GM19035 (cell line): Measurements from ENCODE around the gene NOS1AP.

Experiments
- ATAC-seq: cut with Tn5 transposase; IDR thresholded peaks from one replicate; pipeline ENCODE4 v1.9.1; 2021; ENCODE audit not compliant: unreplicated experiment

NOS1AP gene

DNA sequence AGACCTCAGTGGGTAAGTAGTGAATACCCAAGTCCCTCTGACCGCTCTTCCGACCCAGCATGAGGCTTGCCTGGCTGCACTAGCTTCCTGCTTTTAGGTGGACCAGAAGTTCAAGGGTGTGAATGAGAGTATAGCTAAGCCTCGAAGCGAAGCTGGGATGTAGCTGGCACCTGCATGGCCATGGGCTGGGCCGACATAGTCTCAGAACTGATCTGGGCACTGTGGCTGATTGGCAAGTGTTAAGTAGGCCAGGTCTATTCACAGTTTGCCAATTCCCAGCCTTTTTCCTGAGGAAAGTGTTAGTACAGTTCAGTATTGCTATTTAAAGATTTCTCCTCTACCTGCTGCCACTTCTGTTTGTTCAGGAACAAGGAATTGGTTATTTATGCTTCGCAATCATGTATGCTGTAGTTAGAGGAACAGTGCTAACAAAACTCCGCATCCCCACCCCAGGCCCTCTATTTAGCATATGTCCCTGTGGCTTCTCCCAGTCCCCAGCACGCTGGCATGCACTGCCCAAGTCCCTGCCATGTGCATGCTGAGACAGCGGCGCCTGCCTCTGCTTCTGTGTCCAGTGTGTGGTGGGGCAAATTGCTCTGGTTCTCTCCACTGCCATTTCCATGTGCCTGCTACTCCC lies 290.9 kb downstream of the NOS1AP start:
- no peak for ATAC-seq

DNA sequence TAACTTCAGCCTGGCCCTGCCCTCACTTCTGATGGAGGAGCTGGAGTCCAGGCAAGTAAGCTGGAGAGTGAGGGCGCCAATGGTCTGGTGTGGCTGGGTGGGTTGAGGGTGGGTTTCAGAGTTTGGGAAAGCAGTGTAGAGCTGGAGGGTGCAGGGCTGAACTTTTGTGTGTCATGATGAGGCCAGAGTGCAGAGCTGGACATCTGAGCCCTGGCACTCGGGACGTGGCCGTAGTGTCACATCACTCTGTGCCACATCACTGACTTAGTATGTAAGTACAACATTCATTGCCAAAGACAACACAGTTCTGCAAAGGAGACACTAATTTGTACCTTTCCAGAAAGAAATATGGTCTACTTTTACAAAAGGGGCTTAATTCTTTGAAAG lies 291.4 kb downstream of the NOS1AP start:
- ATAC-seq: no peak

DNA sequence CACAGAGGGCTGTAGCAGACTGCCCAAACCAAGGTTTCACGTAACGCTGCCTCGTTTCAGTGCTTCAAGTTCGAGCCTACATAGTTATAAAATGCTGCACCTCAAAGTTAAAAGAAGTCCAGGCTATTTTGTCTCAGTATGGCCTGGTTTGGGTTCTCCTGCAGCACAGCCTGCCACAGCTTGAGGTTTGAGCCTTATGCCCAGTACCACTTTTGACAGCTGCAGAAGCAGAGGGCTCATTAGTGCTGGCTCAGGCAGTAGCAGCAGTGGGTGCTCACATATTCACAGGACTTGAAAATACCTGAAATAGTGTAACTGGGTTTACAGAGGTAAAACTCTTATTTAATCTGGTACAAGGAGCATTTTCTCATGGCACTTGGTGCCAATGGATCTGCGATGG lies 291.9 kb downstream of the NOS1AP start:
- no peak for ATAC-seq

DNA sequence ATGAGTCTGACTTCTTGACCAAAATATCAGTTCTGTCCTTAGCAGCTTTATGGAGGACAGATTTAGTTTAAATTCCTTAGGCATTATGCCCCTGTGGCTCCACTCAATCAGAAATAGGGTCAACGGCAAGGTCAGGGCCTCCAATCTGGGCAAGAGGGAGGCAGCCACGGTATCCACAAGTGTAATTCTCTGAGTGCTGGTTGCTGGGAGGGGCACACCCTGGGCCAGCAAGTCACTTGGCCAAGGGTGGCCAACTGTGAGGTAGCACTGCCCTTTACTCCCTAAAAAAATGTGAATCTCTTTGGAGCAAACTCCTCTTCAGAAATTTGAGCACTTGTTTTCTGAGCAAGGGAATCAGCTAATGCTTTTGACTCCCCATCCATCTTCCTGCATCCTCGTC lies 294.3 kb downstream of the NOS1AP start:
- no peak for ATAC-seq

DNA sequence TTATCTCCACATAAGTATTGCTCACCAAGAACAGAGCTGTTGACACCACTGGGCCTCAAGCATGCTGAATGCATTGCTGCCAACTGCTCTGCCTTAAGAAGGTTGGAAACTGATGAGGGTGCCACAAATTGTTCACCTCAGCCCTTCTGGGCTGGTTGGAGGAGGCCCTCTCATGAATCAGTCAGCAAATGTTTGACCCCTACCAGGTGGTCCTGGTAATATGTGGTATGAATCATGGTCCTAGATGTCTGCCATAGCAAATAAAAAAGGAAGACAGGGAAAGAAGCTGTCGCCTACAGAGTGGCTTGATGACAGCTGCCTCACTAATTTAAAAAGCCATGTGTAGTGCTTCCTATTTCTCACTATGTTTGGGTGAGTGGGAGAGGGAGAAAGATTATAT lies 295.0 kb downstream of the NOS1AP start:
- no peak for ATAC-seq

DNA sequence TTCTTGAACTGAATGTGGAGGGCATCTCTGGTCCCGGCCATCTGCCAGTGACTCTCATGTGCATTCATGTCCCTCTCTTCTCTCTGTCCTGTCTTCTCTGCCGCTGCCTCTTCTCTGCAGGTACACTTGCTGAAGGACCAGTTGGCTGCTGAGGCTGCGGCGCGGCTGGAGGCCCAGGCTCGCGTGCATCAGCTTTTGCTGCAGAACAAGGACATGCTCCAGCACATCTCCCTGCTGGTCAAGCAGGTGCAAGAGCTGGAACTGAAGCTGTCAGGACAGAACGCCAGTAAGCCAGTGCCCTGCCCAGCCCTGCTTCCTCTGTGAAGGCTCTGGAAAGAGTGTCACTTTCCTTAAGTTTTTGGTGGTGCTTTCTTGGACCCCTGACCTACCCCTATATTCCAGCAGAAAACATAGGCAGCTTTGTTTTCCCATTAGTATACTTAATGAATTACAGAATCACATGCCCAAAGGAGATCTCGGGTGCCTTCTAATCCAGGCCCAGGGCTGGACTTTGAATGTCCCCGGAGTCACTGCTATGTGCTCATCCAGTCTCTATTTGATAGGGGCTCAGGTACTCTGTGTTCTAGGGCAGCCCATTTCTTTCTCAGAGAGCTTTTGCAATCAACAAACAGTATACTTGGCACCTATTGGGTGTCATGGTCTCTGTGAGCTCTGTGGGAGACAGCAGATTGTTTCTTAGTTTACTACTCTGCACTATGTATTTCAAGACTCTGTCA lies 296.0 kb downstream of the NOS1AP start:
- ATAC-seq: no peak

DNA sequence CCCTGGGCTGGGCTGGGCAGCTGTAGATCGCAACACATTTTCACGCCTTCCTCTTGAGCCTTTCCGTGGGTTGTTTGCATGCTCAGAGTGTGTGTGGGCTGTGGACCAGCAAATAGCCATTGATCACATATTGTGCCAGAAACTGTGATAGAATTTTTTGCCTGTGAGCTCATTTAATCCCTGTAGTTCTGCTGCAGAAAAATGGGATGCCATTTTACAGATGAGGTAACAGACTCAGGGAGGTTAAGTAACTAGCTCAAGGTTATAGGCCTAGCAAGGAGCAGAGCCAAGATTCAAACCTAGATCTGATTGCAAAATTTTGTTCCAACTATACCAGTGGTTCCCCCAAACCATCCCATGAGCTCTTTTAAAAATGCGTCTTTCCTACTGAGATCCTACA lies 296.7 kb downstream of the NOS1AP start:
- no peak for ATAC-seq

DNA sequence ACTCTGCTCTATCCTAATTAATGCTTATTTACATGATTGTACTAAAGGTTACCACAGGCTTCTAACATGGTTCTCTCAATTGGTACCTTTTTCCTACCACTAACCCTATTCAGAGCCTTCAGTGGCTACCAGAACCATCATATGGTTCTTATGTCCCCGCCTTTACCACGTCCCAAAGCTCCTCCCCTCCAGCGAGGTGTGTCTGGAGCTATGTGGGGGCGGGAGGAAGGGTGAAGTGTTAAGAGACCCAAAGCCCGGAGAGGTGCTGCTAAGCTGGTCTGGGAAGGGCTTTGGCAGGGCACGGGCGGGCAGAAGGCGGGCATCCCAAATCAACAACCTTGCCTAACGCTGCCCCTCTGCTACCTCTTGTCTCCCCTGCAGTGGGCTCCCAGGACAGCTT lies 297.2 kb downstream of the NOS1AP start:
- ATAC-seq: no peak

DNA sequence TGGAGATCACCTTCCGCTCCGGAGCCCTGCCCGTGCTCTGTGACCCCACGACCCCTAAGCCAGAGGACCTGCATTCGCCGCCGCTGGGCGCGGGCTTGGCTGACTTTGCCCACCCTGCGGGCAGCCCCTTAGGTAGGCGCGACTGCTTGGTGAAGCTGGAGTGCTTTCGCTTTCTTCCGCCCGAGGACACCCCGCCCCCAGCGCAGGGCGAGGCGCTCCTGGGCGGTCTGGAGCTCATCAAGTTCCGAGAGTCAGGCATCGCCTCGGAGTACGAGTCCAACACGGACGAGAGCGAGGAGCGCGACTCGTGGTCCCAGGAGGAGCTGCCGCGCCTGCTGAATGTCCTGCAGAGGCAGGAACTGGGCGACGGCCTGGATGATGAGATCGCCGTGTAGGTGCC lies 297.6 kb downstream of the NOS1AP start:
- ATAC-seq: no peak

DNA sequence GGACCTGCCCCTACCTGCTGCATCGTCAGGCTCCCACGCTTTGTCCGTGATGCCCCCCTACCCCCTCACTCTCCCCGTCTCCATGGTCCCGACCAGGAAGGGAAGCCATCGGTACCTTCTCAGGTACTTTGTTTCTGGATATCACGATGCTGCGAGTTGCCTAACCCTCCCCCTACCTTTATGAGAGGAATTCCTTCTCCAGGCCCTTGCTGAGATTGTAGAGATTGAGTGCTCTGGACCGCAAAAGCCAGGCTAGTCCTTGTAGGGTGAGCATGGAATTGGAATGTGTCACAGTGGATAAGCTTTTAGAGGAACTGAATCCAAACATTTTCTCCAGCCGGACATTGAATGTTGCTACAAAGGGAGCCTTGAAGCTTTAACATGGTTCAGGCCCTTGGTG lies 298.3 kb downstream of the NOS1AP start:
- no peak for ATAC-seq

DNA sequence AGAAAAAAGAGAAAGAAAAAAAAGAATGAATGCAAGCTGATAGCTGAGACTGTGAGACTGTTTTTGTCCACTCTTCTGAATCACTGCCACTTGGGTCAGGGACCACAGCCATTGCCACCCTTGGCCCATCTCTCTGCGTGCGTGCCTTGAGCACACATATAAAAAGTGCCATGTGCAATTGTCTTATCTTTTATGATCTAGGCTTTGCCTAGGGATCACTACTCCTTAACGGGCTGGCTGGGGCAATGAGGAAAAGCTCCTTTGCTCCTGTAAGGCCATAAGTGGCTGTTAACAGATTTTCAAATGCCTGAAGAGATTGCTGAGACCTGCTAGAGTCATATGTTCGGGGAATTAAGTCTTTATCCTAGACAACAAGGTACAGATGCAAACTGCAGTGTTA lies 299.0 kb downstream of the NOS1AP start:
- no peak for ATAC-seq

DNA sequence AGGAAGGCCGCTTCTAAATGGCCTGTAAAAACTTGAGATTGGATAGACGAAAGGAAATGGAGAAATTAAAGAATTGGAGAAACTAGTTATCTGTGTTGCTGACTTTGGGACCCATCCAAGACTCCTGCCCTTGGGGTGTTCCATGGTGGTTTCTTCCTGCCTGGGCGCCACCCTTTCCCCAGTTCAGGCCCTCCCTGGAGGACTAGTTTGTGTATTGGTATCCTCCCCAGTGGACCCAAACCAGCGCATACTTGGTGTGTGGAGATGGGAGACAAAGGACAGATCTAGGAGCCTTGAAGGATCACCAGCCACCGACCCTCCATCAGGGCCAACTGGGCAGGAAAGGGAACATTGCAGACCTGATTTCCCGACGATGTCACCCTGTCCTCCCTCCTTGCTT lies 300.1 kb downstream of the NOS1AP start:
- no peak for ATAC-seq

DNA sequence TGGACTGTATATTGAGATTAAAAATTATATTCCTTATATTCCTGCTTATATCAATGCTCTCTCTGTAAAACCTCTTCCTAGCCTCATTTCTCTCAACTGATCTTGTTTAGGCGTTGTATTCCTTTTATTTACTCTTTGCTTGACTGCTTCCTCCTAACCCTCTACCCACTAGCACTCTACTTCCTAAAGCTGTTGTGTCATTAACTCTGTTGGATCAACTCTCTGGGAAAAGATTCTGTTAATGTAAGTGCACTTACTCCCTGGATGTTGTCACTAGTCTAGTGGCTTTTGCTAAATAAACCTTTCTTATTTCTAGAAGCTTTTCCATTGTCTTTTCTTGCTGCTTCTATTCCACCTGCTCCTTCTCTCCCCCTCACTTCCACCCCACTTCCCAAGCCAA lies 300.7 kb downstream of the NOS1AP start:
- ATAC-seq: no peak

DNA sequence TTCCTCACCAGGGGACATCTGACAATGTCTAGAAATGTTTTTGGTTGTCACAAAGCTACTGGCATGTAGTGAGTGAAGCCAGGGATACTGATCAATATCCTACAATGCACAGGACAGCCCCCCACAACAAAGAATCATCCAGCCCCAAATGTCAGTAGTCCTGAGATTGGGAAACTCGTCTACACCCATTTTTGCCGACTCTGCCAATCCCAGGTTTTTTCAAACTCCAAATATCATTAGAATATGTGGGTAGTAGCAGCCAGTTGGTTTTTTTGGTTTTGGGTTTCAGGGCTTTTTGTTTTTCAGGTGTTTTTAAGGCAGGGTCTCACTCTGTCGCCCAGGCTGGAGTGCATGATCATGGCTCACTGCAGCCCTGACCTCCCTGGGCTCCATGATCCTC lies 301.2 kb downstream of the NOS1AP start:
- no peak for ATAC-seq

DNA sequence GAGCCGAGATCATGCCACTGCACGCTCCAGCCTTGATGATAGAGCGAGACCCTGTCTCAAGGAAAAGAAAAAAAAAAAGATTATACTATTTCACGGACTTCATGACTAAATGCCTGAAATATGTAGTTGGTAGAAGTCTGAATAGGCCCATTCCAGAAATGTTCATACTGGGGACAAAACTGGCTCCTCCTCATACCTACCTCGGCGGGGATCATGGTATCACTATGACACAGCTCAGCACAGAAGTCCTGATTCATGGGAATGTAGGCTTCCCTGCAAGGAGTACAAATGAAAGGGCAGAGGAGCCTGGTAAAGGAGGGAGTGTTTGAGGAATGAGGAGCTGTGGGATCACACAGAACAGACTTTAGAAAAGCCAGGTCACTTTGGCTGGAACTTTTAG lies 302.1 kb downstream of the NOS1AP start:
- no peak for ATAC-seq

DNA sequence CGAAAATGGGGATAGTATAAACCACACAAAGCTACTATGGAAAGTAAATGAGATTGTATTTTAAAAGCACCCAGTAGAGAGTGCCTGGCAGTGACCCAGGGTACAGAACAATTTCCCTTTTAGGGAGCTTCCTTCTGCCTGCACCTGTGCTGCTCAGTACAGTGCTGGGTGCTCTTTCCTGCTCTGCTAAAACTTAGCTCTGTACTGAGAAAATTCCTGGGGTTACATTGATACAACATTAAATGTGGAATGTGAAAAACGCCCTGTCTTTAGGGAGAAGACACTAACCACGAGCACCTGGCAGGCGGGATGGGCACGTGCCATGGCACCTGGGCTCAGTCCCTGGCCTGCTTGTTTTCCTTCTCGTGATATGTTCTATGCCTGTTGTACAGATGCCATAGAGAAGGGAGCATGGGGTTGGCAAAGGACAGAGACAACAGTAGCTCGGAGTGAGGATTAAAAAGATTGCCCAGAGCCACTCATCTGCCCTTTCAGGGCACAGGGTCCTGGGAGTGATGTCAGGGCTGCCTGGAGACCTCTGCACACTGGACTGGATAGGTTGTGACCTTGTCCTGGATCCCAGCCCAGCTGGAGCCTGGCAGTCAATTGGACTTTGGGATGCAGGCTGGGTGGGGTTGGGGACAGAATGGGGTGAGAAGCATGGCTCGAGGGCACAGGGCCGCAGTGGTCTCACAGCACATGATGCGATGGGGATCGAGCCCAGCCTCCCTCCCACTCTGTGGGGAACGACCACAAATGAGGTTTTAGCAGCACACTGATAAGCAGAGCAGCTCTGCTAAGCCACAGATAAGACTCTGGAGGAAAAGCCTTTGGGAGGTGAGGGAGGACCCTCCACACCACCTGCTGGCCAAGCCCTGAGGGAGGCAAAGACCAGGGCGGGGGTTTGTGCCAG lies 302.9 kb downstream of the NOS1AP start:
- ATAC-seq: no peak

DNA sequence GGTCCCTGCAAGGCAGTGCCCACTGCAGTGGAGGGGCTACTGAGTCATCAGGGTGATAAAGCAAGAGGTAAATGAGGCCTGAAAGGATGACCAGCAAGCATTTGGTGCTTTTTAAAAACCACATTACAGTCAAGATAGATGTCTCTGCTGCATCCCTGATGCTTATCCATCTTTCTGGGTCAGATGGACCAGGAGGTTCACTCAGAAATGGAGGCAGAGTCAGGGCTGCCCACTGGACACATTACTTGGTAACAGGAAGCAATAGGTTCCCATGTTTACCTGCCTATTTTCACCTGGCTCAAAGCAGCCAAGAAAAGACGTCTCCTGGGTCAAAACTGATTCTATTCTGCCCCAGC lies 303.6 kb downstream of the NOS1AP start:
- ATAC-seq: no peak

DNA sequence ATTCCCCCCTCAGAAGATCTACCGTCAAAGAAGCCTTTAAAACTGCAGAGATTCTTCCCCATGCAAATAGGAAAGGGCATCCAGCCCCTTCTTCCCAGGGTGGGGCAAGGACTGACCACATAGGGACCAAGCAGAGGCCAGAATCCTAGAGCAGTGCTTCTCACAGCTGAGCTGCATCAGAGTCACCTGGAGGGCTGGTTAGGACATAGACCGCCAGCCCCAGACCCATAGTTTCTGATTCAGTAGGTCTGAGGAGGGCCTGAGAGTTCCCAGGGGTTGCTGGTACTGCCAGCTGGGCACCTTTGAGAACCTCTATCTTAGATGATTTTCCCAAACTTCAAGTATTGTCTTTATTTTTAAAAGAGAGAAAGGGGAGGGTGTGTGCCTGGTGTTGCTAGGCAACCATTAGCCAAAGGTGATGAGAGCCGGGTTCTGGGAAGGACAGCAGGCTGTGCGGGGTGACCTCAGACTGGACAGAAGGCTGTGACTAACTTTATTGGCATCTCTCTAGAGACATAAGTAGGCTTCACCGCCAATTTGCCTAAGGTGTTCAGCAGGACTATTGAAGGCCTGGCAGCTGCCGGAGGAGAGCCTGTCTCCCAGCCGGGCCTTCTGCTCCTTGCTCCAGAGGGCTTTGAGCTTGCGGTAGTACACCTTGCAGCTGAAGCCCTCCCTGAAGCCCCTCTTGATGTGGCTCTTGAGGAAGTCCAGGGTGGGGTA lies 304.2 kb downstream of the NOS1AP start:
- ATAC-seq: no peak

DNA sequence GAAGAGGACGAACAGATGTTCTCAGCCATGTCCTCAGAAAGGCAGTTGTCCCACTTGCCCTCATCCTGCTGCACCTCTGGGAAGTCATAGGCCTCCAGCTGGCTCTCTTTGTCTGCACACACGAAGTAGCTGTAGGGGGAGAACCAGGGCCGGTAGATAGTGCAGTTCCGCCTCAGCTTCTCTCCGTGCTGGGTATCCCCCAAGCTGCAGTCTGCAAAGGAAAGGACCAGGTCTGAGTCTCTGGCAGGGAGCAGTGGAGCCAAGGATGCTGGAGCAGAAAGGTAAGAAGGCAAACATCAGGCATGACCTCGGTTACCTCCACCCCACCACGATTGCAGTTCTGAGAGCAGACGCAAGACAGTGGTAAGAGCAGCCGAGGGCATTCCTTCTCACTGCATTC lies 304.9 kb downstream of the NOS1AP start:
- no peak for ATAC-seq

DNA sequence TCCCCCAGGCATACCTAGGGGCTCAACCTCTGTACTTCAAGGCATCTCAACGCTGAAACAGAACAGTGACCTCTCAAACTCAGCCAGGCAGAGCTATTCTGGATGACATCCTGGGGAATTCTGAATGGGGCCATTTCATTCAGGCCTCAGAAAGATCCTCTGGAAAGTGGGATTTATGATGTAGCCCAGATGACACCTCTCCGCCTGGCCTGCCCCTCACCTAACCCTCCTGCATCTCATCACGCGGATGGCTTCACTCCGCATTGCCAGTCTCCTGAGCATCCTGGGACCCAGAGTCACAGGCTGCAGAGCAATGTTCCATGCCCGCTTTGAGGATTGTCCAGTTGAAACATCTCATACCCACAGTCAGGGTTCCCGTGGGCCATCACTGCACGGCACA lies 306.0 kb downstream of the NOS1AP start:
- ATAC-seq: no peak

DNA sequence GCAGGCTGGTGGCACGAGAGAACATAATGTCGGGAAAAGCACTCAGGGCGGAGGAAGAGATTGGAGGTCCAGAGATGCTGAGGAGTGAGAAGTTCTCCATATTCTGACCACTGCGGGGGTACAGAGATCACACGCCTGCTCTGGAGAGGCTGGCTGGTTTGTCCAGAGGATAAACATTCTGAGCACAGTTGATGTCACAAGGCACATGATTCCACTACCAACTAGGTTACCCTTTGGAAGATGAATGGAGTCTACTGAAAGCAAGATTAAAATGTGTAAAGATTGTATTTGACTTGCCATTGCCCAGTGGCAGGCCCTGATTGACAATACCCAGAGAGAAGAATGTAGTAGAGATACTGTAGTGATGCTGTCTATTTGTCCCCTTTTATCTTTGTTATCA lies 307.2 kb downstream of the NOS1AP start, which contains the start of gene SPATA46:
Gene SPATA46 (minus strand): TSS at position 164 of the 400 bp plus-strand sequence. CDS start 64 bp downstream, at position 100.
- ATAC-seq: no peak
